ENCODE results near the gene PDXDC1.
"Not testable (repeated sequence)": the region's sequence is repeated elsewhere in the genome, so short reads cannot be mapped to it uniquely, and the experiment has no call there.

DNA sequence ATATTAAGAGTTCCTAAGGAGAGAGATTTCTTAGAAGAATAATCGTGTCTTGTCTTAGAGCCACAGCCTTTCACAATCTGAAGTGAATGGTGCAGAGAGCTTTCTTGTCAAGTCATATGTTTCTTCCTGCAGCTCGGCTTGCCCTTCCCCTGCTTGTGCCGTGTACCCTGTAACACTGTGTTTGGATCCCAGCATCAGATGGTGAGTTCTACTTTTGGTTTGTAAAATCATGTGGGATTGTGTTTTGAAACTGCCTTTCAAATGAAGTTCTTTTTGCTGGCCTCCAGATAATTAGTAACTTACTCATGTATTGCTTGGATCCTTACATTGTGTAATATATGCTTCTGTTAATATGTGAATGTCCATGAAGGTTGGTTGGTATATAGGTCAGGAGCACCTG, 33.8 kb downstream of the PDXDC1 start:
- not testable (repeated sequence) for TF ChIP-seq POLR2A (IDR thresholded peaks at IDR 0.05; ENCODE audit: low read length); GATA1 (IDR thresholded peaks at IDR 0.05; ENCODE audit: low read depth, low read length)

Data from erythroblast (primary cell).